Spleen (tissue), 7 donors: Measurements from ENCODE around the gene ZNF320.
"Not testable (repeated sequence)": the region's sequence is repeated elsewhere in the genome, so short reads cannot be mapped to it uniquely, and the experiment has no call there.

ENCODE experiments used
- POLR2A ChIP-seq, 3 donors: fragments of 450-650 bp; IDR thresholded peaks; one replicate each; pipeline ENCODE4 v1.5.1; 2017; ENCODE audit warnings: antibody characterized with exemption in 3 of 3, mild to moderate bottlenecking in 1 of 3
- POLR2AphosphoS5 ChIP-seq, 3 donors: sonication (generic); formaldehyde crosslinking; IDR thresholded peaks; one replicate each; pipeline ENCODE4 v1.5.1; 2017; ENCODE audit warnings: antibody characterized with exemption in 3 of 3
- TF ChIP-seq, protein P1 (sequence below), 11 experiments: fragments of 200-600 bp in 7 of 11; fragments of 450-650 bp in 4 of 11; sonication (generic) in 4 of 11; IDR thresholded peaks in 8 of 11; conservative IDR thresholded peaks in 3 of 11; 1 replicate in 7 of 11; 2 replicates in 4 of 11; pipeline versions ENCODE4 v1.4.0 to v1.8.0; 2016 to 2021; ENCODE audit warnings: antibody characterized with exemption in 11 of 11, inconsistent platforms in 4 of 11, mild to moderate bottlenecking in 1 of 11
- donor health status: DM: no; HTN: no; CAD: no; lungs with moderate emphysema.
- donor health status: DM: no; HTN: no; CAD: no.
- donor health status: DM: no; HTN: no; CAD: no.

DNA sequence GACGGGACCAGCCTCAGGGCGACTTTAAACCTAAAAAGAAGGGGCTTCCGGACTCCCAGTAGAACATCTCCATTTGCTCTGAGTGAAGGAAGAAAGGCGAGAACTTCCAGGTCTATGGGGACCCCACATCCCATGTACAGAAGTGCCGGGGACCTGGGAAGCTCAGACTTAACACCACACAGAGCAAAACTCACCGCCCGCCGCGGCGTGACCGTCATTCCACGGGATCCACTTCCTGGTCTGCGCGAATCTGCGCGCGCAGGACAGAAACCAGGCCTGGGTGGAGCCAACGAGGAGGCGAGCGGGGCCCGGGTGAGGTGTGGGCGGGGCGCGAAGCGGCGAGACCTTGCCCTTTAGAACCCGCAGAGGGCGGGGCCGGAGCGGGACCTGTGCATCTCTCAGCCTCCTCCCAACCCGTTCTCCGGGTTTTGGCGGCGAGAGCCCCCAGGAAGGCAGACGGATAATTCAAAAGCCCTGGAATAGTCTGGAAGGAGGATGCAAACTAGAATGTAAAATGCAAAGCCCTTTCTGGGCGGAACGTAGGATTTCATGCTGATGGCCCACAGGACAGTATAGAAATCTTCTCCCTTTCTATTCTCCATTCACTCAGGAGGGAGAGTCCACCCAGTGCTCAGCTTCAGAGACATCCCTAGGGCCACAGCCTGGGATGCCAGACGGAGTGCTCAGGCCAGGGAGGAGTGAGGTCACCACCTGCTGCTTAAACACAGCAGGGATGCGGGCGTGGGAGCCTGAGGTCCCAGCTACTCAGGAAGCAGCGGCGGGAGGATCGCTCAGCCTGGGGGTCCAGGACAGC, 39.9 kb downstream of the ZNF320 start, which contains the start of gene ZNF468:
- TF ChIP-seq, protein P1, sequence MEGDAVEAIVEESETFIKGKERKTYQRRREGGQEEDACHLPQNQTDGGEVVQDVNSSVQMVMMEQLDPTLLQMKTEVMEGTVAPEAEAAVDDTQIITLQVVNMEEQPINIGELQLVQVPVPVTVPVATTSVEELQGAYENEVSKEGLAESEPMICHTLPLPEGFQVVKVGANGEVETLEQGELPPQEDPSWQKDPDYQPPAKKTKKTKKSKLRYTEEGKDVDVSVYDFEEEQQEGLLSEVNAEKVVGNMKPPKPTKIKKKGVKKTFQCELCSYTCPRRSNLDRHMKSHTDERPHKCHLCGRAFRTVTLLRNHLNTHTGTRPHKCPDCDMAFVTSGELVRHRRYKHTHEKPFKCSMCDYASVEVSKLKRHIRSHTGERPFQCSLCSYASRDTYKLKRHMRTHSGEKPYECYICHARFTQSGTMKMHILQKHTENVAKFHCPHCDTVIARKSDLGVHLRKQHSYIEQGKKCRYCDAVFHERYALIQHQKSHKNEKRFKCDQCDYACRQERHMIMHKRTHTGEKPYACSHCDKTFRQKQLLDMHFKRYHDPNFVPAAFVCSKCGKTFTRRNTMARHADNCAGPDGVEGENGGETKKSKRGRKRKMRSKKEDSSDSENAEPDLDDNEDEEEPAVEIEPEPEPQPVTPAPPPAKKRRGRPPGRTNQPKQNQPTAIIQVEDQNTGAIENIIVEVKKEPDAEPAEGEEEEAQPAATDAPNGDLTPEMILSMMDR (IDR thresholded peaks at IDR 0.05 in 8 of 11, conservative IDR thresholded peaks at IDR 0.05 in 3 of 11) = peak in 8 of 11 experiments; percentile 8 to 44 (median 18)
- not testable (repeated sequence) for TF ChIP-seq POLR2A (IDR thresholded peaks at IDR 0.05)
- TF ChIP-seq POLR2AphosphoS5 (IDR thresholded peaks at IDR 0.05) = peak; percentile 88 to 91 (median 88)
